HG03520 (cell line): ENCODE results near the gene TMUB1.
A peak's percentile ranks its signal among the peaks of the same experiment; 100 is the strongest.

Experiments used
- ATAC-seq: cut with Tn5 transposase; IDR thresholded peaks from one replicate; pipeline ENCODE4 v1.9.1; 2021; ENCODE audit warnings: mild to moderate bottlenecking, moderate library complexity; ENCODE audit not compliant: unreplicated experiment

The TMUB1 gene

GRCh38 chr7:151086802-151087244 is 3.5 kb upstream of the TMUB1 start:
- ATAC-seq = no peak

GRCh38 chr7:151085691-151086620 is 2.7 kb upstream of the TMUB1 start, which contains the start of gene AGAP3:
Gene AGAP3 (plus strand): TSS chr7:151086475. CDS start chr7:151086742, 267 bp downstream.
- ATAC-seq = peak; percentile 36

- ATAC-seq = no peak
These were observed 2.0 kb upstream of the TMUB1 start for GRCh38 chr7:151085329-151085690.

- ATAC-seq = no peak
These were observed 499 bp upstream of the TMUB1 start for GRCh38 chr7:151083824-151084160.

GRCh38 chr7:151082141-151083070 is 887 bp downstream of the TMUB1 start:
- no peak for ATAC-seq

GRCh38 chr7:151081170-151082101 is 1.9 kb downstream of the TMUB1 start:
- ATAC-seq = no peak

GRCh38 chr7:151080522-151081169 is 2.6 kb downstream of the TMUB1 start, which contains the start of gene FASTK:
Gene FASTK (minus strand): TSS chr7:151080809. CDS start chr7:151080766, 43 bp downstream.
- ATAC-seq = peak; percentile 76

GRCh38 chr7:151080067-151080521 is 3.2 kb downstream of the TMUB1 start:
- ATAC-seq = no peak

GRCh38 chr7:151079199-151079910 is 3.9 kb downstream of the TMUB1 start:
- ATAC-seq = no peak

- ATAC-seq = no peak
These were observed 4.9 kb downstream of the TMUB1 start for GRCh38 chr7:151078233-151079040.

GRCh38 chr7:151077705-151078232 is 5.5 kb downstream of the TMUB1 start:
- ATAC-seq = no peak

GRCh38 chr7:151076863-151077704 is 6.2 kb downstream of the TMUB1 start:
- no peak for ATAC-seq

GRCh38 chr7:151075978-151076426 is 7.3 kb downstream of the TMUB1 start:
- ATAC-seq = no peak

- no peak for ATAC-seq
These were observed 7.7 kb downstream of the TMUB1 start for GRCh38 chr7:151075662-151075971.

GRCh38 chr7:151074817-151075661 is 8.3 kb downstream of the TMUB1 start:
- ATAC-seq = no peak

GRCh38 chr7:151073990-151074389 is 9.3 kb downstream of the TMUB1 start:
- no peak for ATAC-seq
